ENCODE data around the gene PPM1M.

The PPM1M gene

GRCh38 chr3:52231502-52232278 lies 13.9 kb upstream of the PPM1M start:
- DNase-seq, result no peak

GRCh38 chr3:52232279-52233107 lies 13.1 kb upstream of the PPM1M start:
- no peak for DNase-seq

- no peak for DNase-seq
Measured at GRCh38 chr3:52233108-52233591, 12.4 kb upstream of the PPM1M start.

GRCh38 chr3:52233968-52234367 lies 11.6 kb upstream of the PPM1M start:
- DNase-seq, result no peak

GRCh38 chr3:52234516-52235447 lies 10.8 kb upstream of the PPM1M start:
- no peak for DNase-seq

GRCh38 chr3:52236424-52236886 lies 9.1 kb upstream of the PPM1M start:
- DNase-seq, result no peak

- DNase-seq, result no peak
Measured at GRCh38 chr3:52237006-52237656, 8.4 kb upstream of the PPM1M start.

GRCh38 chr3:52237657-52238172 lies 7.8 kb upstream of the PPM1M start:
- DNase-seq, result no peak

- DNase-seq, result no peak
Measured at GRCh38 chr3:52238193-52238760, 7.3 kb upstream of the PPM1M start.

- peak; percentile 36 for DNase-seq
Measured at GRCh38 chr3:52238761-52239701, 6.5 kb upstream of the PPM1M start, which contains the start of gene TWF2. TWF2 (minus strand) TSS chr3:52239158; CDS start chr3:52239016, 142 bp downstream.

- no peak for DNase-seq
Measured at GRCh38 chr3:52240059-52240885, 5.3 kb upstream of the PPM1M start.

- no peak for DNase-seq
Measured at GRCh38 chr3:52240886-52241370, 4.6 kb upstream of the PPM1M start.

- DNase-seq, result no peak
Measured at GRCh38 chr3:52242039-52242438, 3.5 kb upstream of the PPM1M start.

- no peak for DNase-seq
Measured at GRCh38 chr3:52243791-52244628, 1.5 kb upstream of the PPM1M start.

- DNase-seq, result no peak
Measured at GRCh38 chr3:52246264-52246620, 683 bp downstream of the PPM1M start.

- no peak for DNase-seq
Measured at GRCh38 chr3:52246728-52247408, 1.3 kb downstream of the PPM1M start.

- no peak for DNase-seq
Measured at GRCh38 chr3:52247409-52248164, 2.0 kb downstream of the PPM1M start.

Data from NCI-H2107 (cell line).